ENCODE measurements around the gene TMEM238. TPM values are rescaled to one million over a fixed set of nuclear protein-coding genes. Genes with fewer than 3 reads are reported as not detected.
A peak's percentile ranks its signal among the peaks of the same experiment; 100 is the strongest.

Gene TMEM238
- total and polyA plus RNA-seq, 2 donors (not counting 3 experiments of a cell fraction or from before 2014, with no cell fraction given), result 0.18 to 0.35 TPM

GRCh38 chr19:55339105-55339888, 44.8 kb downstream of the TMEM238 start, which contains the start of gene KMT5C:
Gene KMT5C (plus strand): TSS chr19:55339876. CDS start chr19:55341937, 2,061 bp downstream.
- CTCF ChIA-PET, result interaction anchor here (0.7 to 2.9 kb wide), 17 partner anchors 11 to 198 kb away, joined by 3 to 29 read pairs (median 3); partner anchors contain the start of gene TMEM238
- dilution Hi-C loops (cut with MboI; ENCODE audit: extremely low pct_ligation_motif_present, low sequenced_read_pairs), result no loop called here
- Histone ChIP-seq H3K79me2 (ENCODE audit: control insufficient read depth, insufficient read depth, low read length) (no peaks in the 10 kb centered on the region), H4K20me1 (replicated peaks; ENCODE audit: control insufficient read depth, extremely low read depth, insufficient read depth, low read length) (no peaks in the 10 kb centered on the region), H3K9me1 (replicated peaks; ENCODE audit: control insufficient read depth, extremely low read depth, insufficient read depth, low read length) (no peaks in the 10 kb centered on the region), H2AFZ (ENCODE audit: low read depth, low read length) (peak within 1 kb of the TSS; percentile 45), H3K4me2 (ENCODE audit: insufficient read depth, low read length) (peak within 1 kb of the TSS; percentile 71), H3K4me3 (replicated peaks in 1 of 3; ENCODE audit: insufficient read depth in 1 of 3, low read depth in 1 of 3, low read length in 3 of 3) (peak within 1 kb of the TSS; percentile 38 to 69 (median 65)), H3K4me1 (ENCODE audit: control insufficient read depth, extremely low read depth, insufficient read depth, low read length) (peaks cover 10% of the 10 kb centered on the region), H3K9me3 (replicated peaks; ENCODE audit: control insufficient read depth, insufficient read depth, low read length) (no peaks in the 10 kb centered on the region), H3K36me3 (ENCODE audit: control insufficient read depth in 2 of 2, extremely low read depth in 1 of 2, insufficient read depth in 2 of 2, low read length in 2 of 2) (peaks cover 0 to 7% of the 10 kb centered on the region in 2 experiments), H3K9ac (replicated peaks; ENCODE audit: extremely low read depth, insufficient read depth, low read length) (peak within 1 kb of the TSS; percentile 94), H3K27me3 (ENCODE audit: control insufficient read depth in 2 of 2, insufficient read depth in 2 of 2, low read length in 2 of 2) (peaks cover 0 to 3% of the 10 kb centered on the region in 2 experiments), H3K27ac (ENCODE audit: insufficient read depth, low read depth, low read length) (peak within 1 kb of the TSS; percentile 92)
- TF ChIP-seq POLR2A (IDR thresholded peaks at IDR 0.05; ENCODE audit: low read depth, low read length) (no peak), GATA2 (IDR thresholded peaks at IDR 0.05; ENCODE audit: insufficient read depth, insufficient read length, low read depth, low read length) (no peak), MAX (IDR thresholded peaks at IDR 0.05; ENCODE audit: insufficient read depth, insufficient read length) (no peak), POLR2AphosphoS5 (IDR thresholded peaks at IDR 0.05; ENCODE audit: insufficient read depth, low read depth, low read length) (peak; percentile 73), MYC (IDR thresholded peaks at IDR 0.05; ENCODE audit: low read depth, low read length) (no peak), JUN (IDR thresholded peaks at IDR 0.05; ENCODE audit: borderline replicate concordance, insufficient read depth, insufficient read length, low read depth) (no peak), CTCF (IDR thresholded peaks at IDR 0.05; ENCODE audit: extremely low read depth in 1 of 2, insufficient read depth in 1 of 2, low read depth in 1 of 2, low read length in 2 of 2) (peak; percentile 15 to 34), FOS (IDR thresholded peaks at IDR 0.05; ENCODE audit: borderline replicate concordance, insufficient read depth, low read length) (no peak), EZH2 (IDR thresholded peaks at IDR 0.05; ENCODE audit: borderline replicate concordance, low read depth, low read length, severe bottlenecking) (no peak)
- intact Hi-C loops (cut with micrococcal nuclease), result loop anchor here (1.0 to 10.0 kb wide), 11 partner anchors 14 to 316 kb away; partner anchors contain the start of genes DNAAF3, FIZ1, HSPBP1 and PPP6R1
- FAIRE-seq (peak; percentile 100), DNase-seq (ENCODE audit: low read depth, low spot score) (peak; percentile 100)
- POLR2A ChIA-PET, result interaction anchor here (0.8 to 1.8 kb wide), 5 partner anchors 20 to 80 kb away, joined by 3 to 15 read pairs (median 4); partner anchors contain the start of genes PPP6R1, TMEM238 and UBE2S
- no TSS peak for BruUV-seq (replicated peaks)
